C4-2B (cell line): ENCODE measurements around the gene TMTC1.

ENCODE experiments used
- ZFX ChIP-seq: fragments of 450-650 bp; IDR thresholded peaks from 2 replicates; pipeline ENCODE4 v1.6.1; 2017
- TF ChIP-seq, protein P1 (sequence below): fragments of 450-650 bp; conservative IDR thresholded peaks from 2 replicates; pipeline ENCODE4 v1.5.1; 2017; ENCODE audit warnings: mild to moderate bottlenecking

DNA sequence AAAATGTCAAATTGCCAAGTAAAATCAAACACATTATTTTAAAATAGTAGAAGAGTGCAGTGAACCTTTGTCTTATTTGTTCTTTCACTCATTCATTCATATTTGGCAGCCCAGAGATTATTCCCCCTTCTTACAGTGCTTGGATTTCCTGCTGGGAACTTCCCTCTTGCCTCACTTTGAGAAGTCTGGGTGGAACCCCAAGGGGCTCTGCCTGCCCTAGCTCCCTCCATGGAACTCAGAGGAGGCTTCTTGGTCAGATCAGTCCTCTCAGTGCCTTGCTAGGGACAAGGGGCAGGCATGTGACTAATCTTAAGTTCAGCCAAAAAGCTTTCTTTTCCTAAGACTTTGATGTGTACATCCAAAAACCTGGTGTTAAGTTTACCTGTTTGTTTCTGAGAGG is 201.6 kb downstream of the TMTC1 start:
- TF ChIP-seq, protein P1, sequence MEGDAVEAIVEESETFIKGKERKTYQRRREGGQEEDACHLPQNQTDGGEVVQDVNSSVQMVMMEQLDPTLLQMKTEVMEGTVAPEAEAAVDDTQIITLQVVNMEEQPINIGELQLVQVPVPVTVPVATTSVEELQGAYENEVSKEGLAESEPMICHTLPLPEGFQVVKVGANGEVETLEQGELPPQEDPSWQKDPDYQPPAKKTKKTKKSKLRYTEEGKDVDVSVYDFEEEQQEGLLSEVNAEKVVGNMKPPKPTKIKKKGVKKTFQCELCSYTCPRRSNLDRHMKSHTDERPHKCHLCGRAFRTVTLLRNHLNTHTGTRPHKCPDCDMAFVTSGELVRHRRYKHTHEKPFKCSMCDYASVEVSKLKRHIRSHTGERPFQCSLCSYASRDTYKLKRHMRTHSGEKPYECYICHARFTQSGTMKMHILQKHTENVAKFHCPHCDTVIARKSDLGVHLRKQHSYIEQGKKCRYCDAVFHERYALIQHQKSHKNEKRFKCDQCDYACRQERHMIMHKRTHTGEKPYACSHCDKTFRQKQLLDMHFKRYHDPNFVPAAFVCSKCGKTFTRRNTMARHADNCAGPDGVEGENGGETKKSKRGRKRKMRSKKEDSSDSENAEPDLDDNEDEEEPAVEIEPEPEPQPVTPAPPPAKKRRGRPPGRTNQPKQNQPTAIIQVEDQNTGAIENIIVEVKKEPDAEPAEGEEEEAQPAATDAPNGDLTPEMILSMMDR, result no peak
- TF ChIP-seq ZFX, result no peak
